Astrocyte of the spinal cord (primary cell): Measurements from ENCODE around the gene CALN1.

ENCODE experiments used
- DNase-seq: peaks from one replicate; pipeline ENCODE4 v3.0.0; 2011; ENCODE audit warnings: low read depth, low spot score
- H3K4me3 ChIP-seq: 2 replicates; pipeline ENCODE4 v1.5.1; 2011; ENCODE audit warnings: low read depth, mild to moderate bottlenecking, low read length, moderate library complexity
- in situ Hi-C: cut with HindIII; loops from 2 replicates; pipeline ENCODE4 v1.10.0; 2017; ENCODE audit warnings: low sequenced_read_pairs
- TF ChIP-seq, protein P1 (sequence below): IDR thresholded peaks from 2 replicates; pipeline ENCODE4 v1.5.1; 2012; ENCODE audit warnings: low read depth, mild to moderate bottlenecking, low read length, inconsistent platforms

CALN1 gene

DNA sequence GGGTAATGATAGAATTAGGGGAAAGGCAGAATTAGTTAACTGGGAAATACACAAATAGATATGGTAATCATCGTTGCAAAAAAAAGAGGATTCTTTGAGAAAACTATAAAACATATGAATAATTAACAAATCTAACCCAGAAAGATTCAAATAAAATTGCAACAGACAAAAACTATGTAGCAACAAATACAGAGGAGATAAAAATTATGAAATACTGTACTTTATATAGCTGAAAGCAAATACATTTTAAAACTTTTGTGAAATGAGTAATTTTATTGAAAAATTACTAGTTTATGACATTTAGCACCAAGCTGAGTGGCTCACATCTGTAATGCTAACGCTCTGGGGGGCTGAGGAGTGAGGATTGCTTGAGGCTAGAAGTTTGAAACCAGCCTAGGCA, 356.7 kb downstream of the CALN1 start:
- H3K4me3 ChIP-seq, result no peak overlapping the region
- no peak for DNase-seq
- TF ChIP-seq, protein P1, sequence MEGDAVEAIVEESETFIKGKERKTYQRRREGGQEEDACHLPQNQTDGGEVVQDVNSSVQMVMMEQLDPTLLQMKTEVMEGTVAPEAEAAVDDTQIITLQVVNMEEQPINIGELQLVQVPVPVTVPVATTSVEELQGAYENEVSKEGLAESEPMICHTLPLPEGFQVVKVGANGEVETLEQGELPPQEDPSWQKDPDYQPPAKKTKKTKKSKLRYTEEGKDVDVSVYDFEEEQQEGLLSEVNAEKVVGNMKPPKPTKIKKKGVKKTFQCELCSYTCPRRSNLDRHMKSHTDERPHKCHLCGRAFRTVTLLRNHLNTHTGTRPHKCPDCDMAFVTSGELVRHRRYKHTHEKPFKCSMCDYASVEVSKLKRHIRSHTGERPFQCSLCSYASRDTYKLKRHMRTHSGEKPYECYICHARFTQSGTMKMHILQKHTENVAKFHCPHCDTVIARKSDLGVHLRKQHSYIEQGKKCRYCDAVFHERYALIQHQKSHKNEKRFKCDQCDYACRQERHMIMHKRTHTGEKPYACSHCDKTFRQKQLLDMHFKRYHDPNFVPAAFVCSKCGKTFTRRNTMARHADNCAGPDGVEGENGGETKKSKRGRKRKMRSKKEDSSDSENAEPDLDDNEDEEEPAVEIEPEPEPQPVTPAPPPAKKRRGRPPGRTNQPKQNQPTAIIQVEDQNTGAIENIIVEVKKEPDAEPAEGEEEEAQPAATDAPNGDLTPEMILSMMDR, result no peak
- in situ Hi-C loops, result no loop called here

DNA sequence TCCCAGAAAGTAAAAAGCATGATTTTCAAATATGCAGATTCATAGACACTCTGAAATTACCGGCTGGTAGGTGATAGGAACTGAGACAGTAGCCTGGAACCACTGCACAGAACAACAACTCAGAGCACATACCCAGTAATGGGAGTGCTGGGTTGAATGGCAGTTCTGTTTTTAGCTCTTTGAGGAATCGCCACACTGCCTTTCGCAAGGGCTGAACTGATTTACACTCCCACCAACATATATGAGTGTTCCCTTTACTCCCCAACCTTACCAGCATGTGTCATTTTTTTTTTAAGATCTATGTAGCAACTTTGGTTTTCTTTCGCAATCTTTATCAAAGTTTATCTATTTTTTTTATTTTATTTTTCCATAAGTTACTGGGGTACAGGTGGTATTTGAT, 358.8 kb downstream of the CALN1 start:
- TF ChIP-seq, protein P1, result no peak
- DNase-seq, result no peak
- in situ Hi-C loops, result no loop called here
- H3K4me3 ChIP-seq, result no peak overlapping the region

DNA sequence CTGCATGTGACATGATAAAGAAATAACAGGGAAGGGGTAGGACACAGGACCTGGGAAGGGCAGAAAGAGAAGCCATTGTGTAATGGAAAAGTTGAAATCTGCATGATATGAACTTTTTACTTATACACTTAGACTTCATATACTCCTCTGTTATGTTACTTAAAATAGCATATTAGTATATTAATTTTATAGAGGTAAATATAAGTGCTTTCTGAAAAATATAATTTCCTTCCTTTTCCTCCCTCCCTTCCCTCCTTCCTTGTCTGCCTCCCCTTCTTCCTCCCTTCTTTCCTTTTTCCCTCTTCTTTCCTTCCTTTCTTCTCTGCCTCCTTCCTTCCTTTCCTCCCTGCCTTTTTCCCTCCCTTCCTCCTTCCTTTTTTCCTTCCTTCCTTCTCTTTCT, 363.7 kb downstream of the CALN1 start:
- TF ChIP-seq, protein P1, result no peak
- H3K4me3 ChIP-seq, result no peak overlapping the region
- in situ Hi-C loops, result no loop called here
- no peak for DNase-seq

DNA sequence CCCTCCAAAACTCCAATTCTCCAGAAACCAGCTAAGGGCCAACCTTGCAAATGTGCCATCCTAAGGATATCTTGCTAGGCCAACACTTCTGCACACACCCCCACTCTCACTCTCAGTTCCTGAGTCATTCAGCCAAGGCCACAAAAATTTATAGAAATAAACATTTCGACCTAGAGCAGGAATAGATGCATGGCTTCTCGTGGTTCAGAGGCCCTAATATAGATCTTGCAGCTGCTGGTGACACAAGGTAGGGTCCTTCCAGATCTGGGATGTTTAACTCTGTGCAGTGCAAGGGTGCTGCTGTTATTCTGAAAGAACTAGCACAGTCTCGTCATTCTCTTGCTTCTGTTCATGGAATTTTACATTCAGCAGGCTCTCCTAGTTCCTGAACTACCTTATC, 369.3 kb downstream of the CALN1 start:
- in situ Hi-C loops, result no loop called here
- DNase-seq, result no peak
- no peak overlapping the region for H3K4me3 ChIP-seq
- TF ChIP-seq, protein P1, result no peak

DNA sequence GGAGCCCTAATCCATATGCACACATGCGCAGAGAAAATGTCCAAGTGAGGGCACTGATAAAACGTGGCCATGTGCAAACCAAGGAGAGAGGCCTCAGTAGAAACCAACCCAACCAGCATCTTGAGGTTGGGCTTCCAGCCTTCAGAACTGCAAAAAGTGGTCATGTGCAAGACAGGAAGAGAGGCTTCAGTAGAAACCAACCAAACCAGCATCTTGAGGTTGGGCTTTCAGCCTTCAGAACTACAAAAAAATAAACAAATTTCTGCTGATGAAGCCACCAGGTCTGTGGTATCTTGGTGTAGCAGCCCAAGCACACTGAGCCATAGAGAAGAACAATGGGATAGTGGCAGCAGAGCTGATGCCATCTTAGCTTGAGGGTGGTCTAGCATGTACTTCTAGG, 371.5 kb downstream of the CALN1 start:
- in situ Hi-C loops, result no loop called here
- TF ChIP-seq, protein P1, result no peak
- DNase-seq, result no peak
- H3K4me3 ChIP-seq, result no peak overlapping the region

DNA sequence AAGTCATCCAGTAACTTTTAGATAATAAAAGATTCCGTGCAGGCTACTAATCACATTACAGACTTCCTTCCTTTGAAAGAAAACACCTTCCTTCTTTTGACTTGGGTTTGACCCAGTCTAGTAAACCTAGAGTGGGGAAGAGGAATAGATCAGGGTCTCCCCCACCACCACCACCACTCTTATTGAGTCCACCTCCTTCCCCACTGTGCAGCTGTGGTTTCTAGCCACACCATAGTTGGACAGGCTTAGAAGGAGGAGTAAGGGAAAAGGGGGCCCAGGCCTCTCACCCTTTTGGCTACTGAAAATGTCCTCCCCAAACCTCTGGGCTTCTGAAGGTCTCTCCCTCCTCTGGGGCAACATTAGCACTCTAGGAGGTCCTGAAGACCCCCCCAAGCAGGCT, 372.7 kb downstream of the CALN1 start:
- in situ Hi-C loops, result no loop called here

More for the DNA sequence above, 372.7 kb downstream of the CALN1 start:
- no peak for DNase-seq
- H3K4me3 ChIP-seq, result no peak overlapping the region
- TF ChIP-seq, protein P1, result no peak
